PC-3 (cell line): ENCODE data around the gene ZNF765. TPM values are rescaled to one million over a fixed set of nuclear protein-coding genes. Genes with fewer than 3 reads are reported as not detected.
A peak's percentile ranks its signal among the peaks of the same experiment; 100 is the strongest.
"Not testable (repeated sequence)": the region's sequence is repeated elsewhere in the genome, so short reads cannot be mapped to it uniquely, and the experiment has no call there.

ENCODE experiments used
- ATAC-seq: fragments of 200-7000 bp; cut with Tn5 transposase; 2 replicates; pipeline ENCODE4 v1.9.1; 2020; ENCODE audit warnings: mild to moderate bottlenecking, moderate library complexity
- BruUV-seq: library from RNA; stranded (reverse); fragments of 400-500 nt; replicated peaks from 2 replicates; lab custom pipeline; 2021; lab: Mats Ljungman, UMichigan
- CTCF ChIA-PET: fragments of 300-600 bp; sonication (Branson Sonifier 250); formaldehyde crosslinking; loops from one replicate; lab custom pipeline; 2022; ENCODE audit warnings: antibody characterized with exemption; lab: Charles Lee
- POLR2A ChIA-PET: fragments of 300-600 bp; sonication (Branson Sonifier 250); formaldehyde crosslinking; loops from one replicate; lab custom pipeline; 2022; ENCODE audit warnings: antibody characterized with exemption; ENCODE audit not compliant: unreplicated experiment; lab: Charles Lee
- DNase-seq: peaks from one replicate; pipeline ENCODE4 v3.0.0-alpha.2; 2015
- H2AFZ ChIP-seq: fragments of 300-600 bp; sonication (generic); 2 replicates; pipeline ENCODE4 v1.6.0; 2016; ENCODE audit warnings: antibody characterized with exemption, low read length
- H3F3A ChIP-seq: fragments of 300-600 bp; sonication (generic); one replicate; pipeline ENCODE4 v1.6.0; 2017; ENCODE audit warnings: antibody characterized with exemption, low read length, control low read depth, mild to moderate bottlenecking; ENCODE audit not compliant: unreplicated experiment
- H3K27ac ChIP-seq: fragments of 300-600 bp; sonication (generic); 2 replicates; pipeline ENCODE4 v1.5.1; 2016; ENCODE audit warnings: mild to moderate bottlenecking, low read length
- H3K27me3 ChIP-seq: fragments of 300-600 bp; sonication (generic); 2 replicates; pipeline ENCODE4 v1.6.1; 2016; ENCODE audit warnings: low read length, mixed read lengths
- H3K36me3 ChIP-seq: fragments of 300-600 bp; sonication (generic); 2 replicates; pipeline ENCODE4 v1.6.1; 2016; ENCODE audit warnings: low read depth, mixed run types, low read length, mixed read lengths
- H3K4me1 ChIP-seq: fragments of 300-600 bp; sonication (generic); 2 replicates; pipeline ENCODE4 v1.5.1; 2016; ENCODE audit warnings: low read length; ENCODE audit not compliant: insufficient read depth
- H3K4me2 ChIP-seq: fragments of 300-600 bp; sonication (generic); 2 replicates; pipeline ENCODE4 v1.6.0; 2016; ENCODE audit warnings: low read length
- H3K4me3 ChIP-seq: fragments of 300-600 bp; sonication (generic); 2 replicates; pipeline ENCODE4 v1.5.1; 2016; ENCODE audit warnings: mild to moderate bottlenecking, low read length, mixed read lengths
- H3K79me2 ChIP-seq: fragments of 300-600 bp; sonication (generic); 2 replicates; pipeline ENCODE4 v1.6.1; 2017; ENCODE audit warnings: low read length, mixed read lengths
- H3K9ac ChIP-seq: fragments of 300-600 bp; sonication (generic); 2 replicates; pipeline ENCODE4 v1.6.0; 2016; ENCODE audit warnings: mild to moderate bottlenecking, low read length
- H3K9me2 ChIP-seq: fragments of 300-600 bp; sonication (generic); replicated peaks from 2 replicates; pipeline ENCODE4 v1.6.1; 2016; ENCODE audit warnings: mixed run types, low read length, mixed read lengths
- H3K9me3 ChIP-seq: fragments of 300-600 bp; sonication (generic); 2 replicates; pipeline ENCODE4 v1.6.1; 2016; ENCODE audit warnings: low read length, mixed read lengths
- H4K20me1 ChIP-seq: fragments of 300-600 bp; sonication (generic); 2 replicates; pipeline ENCODE4 v1.6.1; 2016; ENCODE audit warnings: low read length, mixed read lengths
- CTCF ChIP-seq: fragments of 300-600 bp; sonication (generic); conservative IDR thresholded peaks from 2 replicates; pipeline ENCODE4 v1.5.1; 2017; ENCODE audit warnings: antibody characterized with exemption, low read depth, mild to moderate bottlenecking, low read length
- EZH2 ChIP-seq: fragments of 300-600 bp; sonication (generic); IDR thresholded peaks from one replicate; pipeline ENCODE4 v1.6.1; 2017; ENCODE audit warnings: antibody characterized with exemption, mild to moderate bottlenecking, low read length; ENCODE audit not compliant: unreplicated experiment
- EZH2phosphoT487 ChIP-seq: fragments of 300-600 bp; sonication (generic); IDR thresholded peaks from 2 replicates; pipeline ENCODE4 v1.6.1; 2018; ENCODE audit warnings: mild to moderate bottlenecking, antibody characterized with exemption, low read length, borderline replicate concordance
- intact Hi-C: fragments of 100-400 bp; cut with micrococcal nuclease; formaldehyde crosslinking; loops from 2 replicates; pipeline ENCODE4 v1.9.0; 2023
- total RNA-seq: library from RNA; depleted of rRNA; stranded (reverse); fragments of >200 nt; gene quantifications from 2 replicates; pipeline ENCODE4 v1.2.3, GENCODE V29; 2014

The ZNF765 gene
- total RNA-seq, 1 experiment from 2014 or later: 11.4 TPM

GRCh38 chr19:53394522-53394973 is 401 bp upstream of the ZNF765 start:
- Histone ChIP-seq H2AFZ (peak overlapping the region; percentile 82), H3K36me3 (peaks cover 12% of the 10 kb centered on the region), H3K79me2 (peaks cover 16% of the 10 kb centered on the region; the same call in 1 of the 2 replicates), H3K27me3 (no peaks in the 10 kb centered on the region), H3K9me3 (0 out of 2 replicates have a peak, but pooled peaks cover 4% of the 10 kb centered on the region), H3K9ac (peak overlapping the region; percentile 81), H3K9me2 (no peaks in the 10 kb centered on the region), H3K27ac (peak overlapping the region; percentile 49), H4K20me1 (no peaks in the 10 kb centered on the region), H3K4me1 (peaks cover 7% of the 10 kb centered on the region; the same call in 1 of the 2 replicates), H3K4me3 (peak overlapping the region; percentile 87), H3K4me2 (peak overlapping the region; percentile 95), H3F3A (no peaks in the 10 kb centered on the region)
- ATAC-seq (peak; percentile 74), DNase-seq (peak; percentile 63)
- BruUV-seq: no TSS peak
- no peak for TF ChIP-seq EZH2phosphoT487
- ChIA-PET CTCF (interaction anchor here (1.5 kb wide), 1 partner anchor 28 kb away, joined by 3 read pairs; the partner anchor contains the start of gene ZNF525), POLR2A (no interaction called here)
- intact Hi-C loops: loop anchor here (2.0 to 10.0 kb wide), 2 partner anchors 60 to 200 kb away; partner anchors contain the start of gene ZNF665

- Histone ChIP-seq H3K9ac (peak overlapping the region; percentile 81), H2AFZ (peak overlapping the region; percentile 85), H3K4me3 (peak overlapping the region; percentile 87), H3K79me2 (peaks cover 16% of the 10 kb centered on the region; the same call in 1 of the 2 replicates), H3K36me3 (peaks cover 24% of the 10 kb centered on the region), H3K4me2 (peak overlapping the region; percentile 95)
- H3K9me3 ChIP-seq, DNase-seq, POLR2A ChIA-PET, BruUV-seq, H3K9me2 ChIP-seq, H4K20me1 ChIP-seq, H3K27ac ChIP-seq, H3F3A ChIP-seq, H3K4me1 ChIP-seq, ATAC-seq, CTCF ChIA-PET, H3K27me3 ChIP-seq: not testable (repeated sequence)
- intact Hi-C loops: loop anchor here (1.0 to 10.0 kb wide), 4 partner anchors 31 to 201 kb away; partner anchors contain the start of genes ZNF525, ZNF665 and ZNF761
These were observed 1.0 kb downstream of the ZNF765 start for GRCh38 chr19:53395840-53396524.

GRCh38 chr19:53396525-53396868 is 1.5 kb downstream of the ZNF765 start:
- H3K36me3 ChIP-seq: peaks cover 28% of the 10 kb centered on the region
- H3K4me3 ChIP-seq: peak overlapping the region; percentile 87
- no peaks in the 10 kb centered on the region for H3K27me3 ChIP-seq
- H3F3A ChIP-seq: no peaks in the 10 kb centered on the region
- H3K9me3 ChIP-seq: peaks cover 7% of the 10 kb centered on the region; the same call in 1 of the 2 replicates
- H4K20me1 ChIP-seq: no peaks in the 10 kb centered on the region
- no peak overlapping the region for H2AFZ ChIP-seq
- no peak for DNase-seq
- no peak for TF ChIP-seq EZH2
- no peak for TF ChIP-seq CTCF
- TF ChIP-seq EZH2phosphoT487: no peak
- ChIA-PET CTCF (no interaction called here), POLR2A (no interaction called here)
- no peak overlapping the region for H3K27ac ChIP-seq
- ATAC-seq: no peak
- BruUV-seq: no TSS peak
- H3K79me2 ChIP-seq: peaks cover 16% of the 10 kb centered on the region; the same call in 1 of the 2 replicates
- H3K4me1 ChIP-seq: peaks cover 7% of the 10 kb centered on the region; the same call in 1 of the 2 replicates
- H3K9ac ChIP-seq: no peak overlapping the region
- H3K4me2 ChIP-seq: peak overlapping the region; percentile 95
- intact Hi-C loops: loop anchor here (5.0 to 10.0 kb wide), 2 partner anchors 36 to 202 kb away; partner anchors contain the start of genes ZNF665 and ZNF761
- no peaks in the 10 kb centered on the region for H3K9me2 ChIP-seq

- H3K9ac ChIP-seq, DNase-seq, H2AFZ ChIP-seq, H3K4me2 ChIP-seq, H3K4me1 ChIP-seq, H3F3A ChIP-seq, BruUV-seq, H3K27me3 ChIP-seq, POLR2A ChIA-PET, CTCF ChIA-PET, ATAC-seq, H3K4me3 ChIP-seq, H4K20me1 ChIP-seq, H3K27ac ChIP-seq, H3K9me2 ChIP-seq: not testable (repeated sequence)
- peaks cover 16% of the 10 kb centered on the region; the same call in 1 of the 2 replicates for H3K79me2 ChIP-seq
- H3K36me3 ChIP-seq: peaks cover 41% of the 10 kb centered on the region
- intact Hi-C loops: loop anchor here (5.0 to 10.0 kb wide), 2 partner anchors 34 to 203 kb away; partner anchors contain the start of genes ZNF665 and ZNF761
- H3K9me3 ChIP-seq: peaks cover 14% of the 10 kb centered on the region; the same call in 1 of the 2 replicates
These were observed 3.0 kb downstream of the ZNF765 start for GRCh38 chr19:53397918-53398317.
